Neural cell (in vitro differentiated cells): Measurements from ENCODE around the gene PTPRO. TPM values are rescaled to one million over a fixed set of nuclear protein-coding genes. Genes with fewer than 3 reads are reported as not detected.

ENCODE experiments used
- H2AFZ ChIP-seq: fragments of 200-600, 300-800 bp; sonication (generic), shearing (Covaris generic); 2 replicates; pipeline ENCODE4 v1.6.0; 2014; ENCODE audit warnings: low read depth, mild to moderate bottlenecking, antibody characterized with exemption, low read length, moderate library complexity
- H3F3A ChIP-seq: fragments of 200-600 bp; shearing (Covaris generic); 2 replicates; pipeline ENCODE4 v1.6.1; 2016; ENCODE audit warnings: mild to moderate bottlenecking, moderate library complexity, mixed read lengths, antibody characterized with exemption, low read length; ENCODE audit not compliant: insufficient read depth, poor library complexity, severe bottlenecking
- H3K27ac ChIP-seq: fragments of 200-600, 300-800 bp; sonication (generic), shearing (Covaris generic); 2 replicates; pipeline ENCODE4 v1.5.1; 2014; ENCODE audit warnings: mild to moderate bottlenecking, low read length, moderate library complexity
- H3K27me3 ChIP-seq: fragments of 300-800, 200-600 bp; sonication (generic), shearing (Covaris generic); 2 replicates; pipeline ENCODE4 v1.6.0; 2014; ENCODE audit warnings: mild to moderate bottlenecking, low read depth, low read length, moderate library complexity; ENCODE audit not compliant: insufficient read depth
- H3K36me3 ChIP-seq: fragments of 300-800, 200-600 bp; sonication (generic), shearing (Covaris generic); 2 replicates; pipeline ENCODE4 v1.5.1; 2014; ENCODE audit warnings: mild to moderate bottlenecking, antibody characterized with exemption, low read length, moderate library complexity; ENCODE audit not compliant: insufficient read depth
- H3K4me2 ChIP-seq: fragments of 300-800, 200-600 bp; sonication (generic), shearing (Covaris generic); 2 replicates; pipeline ENCODE4 v1.6.0; 2014; ENCODE audit warnings: mild to moderate bottlenecking, low read length
- H3K4me3 ChIP-seq: fragments of 300-800, 200-600 bp; sonication (generic), shearing (Covaris generic); 2 replicates; pipeline ENCODE4 v1.5.1; 2014; ENCODE audit warnings: mild to moderate bottlenecking, low read length, moderate library complexity
- H3K79me2 ChIP-seq: fragments of 200-600 bp; shearing (Covaris generic); replicated peaks from 2 replicates; pipeline ENCODE4 v1.6.0; 2014; ENCODE audit warnings: mild to moderate bottlenecking, low read length, moderate library complexity; ENCODE audit not compliant: insufficient read depth
- H3K9ac ChIP-seq: fragments of 300-800, 200-600 bp; sonication (generic), shearing (Covaris generic); 2 replicates; pipeline ENCODE4 v1.6.1; 2016; ENCODE audit warnings: mild to moderate bottlenecking, low read length, mixed read lengths
- H3K9me2 ChIP-seq: fragments of 200-600 bp; shearing (Covaris generic); 2 replicates; pipeline ENCODE4 v1.6.1; 2016; ENCODE audit warnings: mild to moderate bottlenecking, low read length, mixed read lengths; ENCODE audit not compliant: insufficient read depth
- H3K9me3 ChIP-seq: fragments of 200-600, 300-800 bp; sonication (generic), shearing (Covaris generic); 2 replicates; pipeline ENCODE4 v1.6.1; 2016; ENCODE audit warnings: mild to moderate bottlenecking, mixed run types, low read length, moderate library complexity, mixed read lengths
- H4K20me1 ChIP-seq: fragments of 200-600 bp; shearing (Covaris generic); 2 replicates; pipeline ENCODE4 v1.6.1; 2016; ENCODE audit warnings: mild to moderate bottlenecking, mixed run types; ENCODE audit not compliant: insufficient read depth
- EP300 ChIP-seq: fragments of 450-650 bp; conservative IDR thresholded peaks from 2 replicates; pipeline ENCODE4 v1.6.1; 2014; ENCODE audit warnings: antibody characterized with exemption, mild to moderate bottlenecking, moderate library complexity; ENCODE audit not compliant: poor library complexity, severe bottlenecking
- EZH2 ChIP-seq: fragments of 200-600, 300-800 bp; shearing (Covaris generic), sonication (generic); IDR thresholded peaks from 2 replicates; pipeline ENCODE4 v1.6.1; 2014; ENCODE audit warnings: antibody characterized with exemption, low read length, borderline replicate concordance, mild to moderate bottlenecking; ENCODE audit not compliant: insufficient read depth, poor library complexity, severe bottlenecking
- MXI1 ChIP-seq: fragments of 450-650 bp; conservative IDR thresholded peaks from 2 replicates; pipeline ENCODE4 v1.6.1; 2014; ENCODE audit warnings: antibody characterized with exemption, mild to moderate bottlenecking; ENCODE audit not compliant: poor library complexity, severe bottlenecking
- POLR2AphosphoS5 ChIP-seq: IDR thresholded peaks from 2 replicates; pipeline ENCODE4 v1.6.1; 2012
- RAD21 ChIP-seq: fragments of 450-650 bp; conservative IDR thresholded peaks from 2 replicates; pipeline ENCODE4 v1.6.1; 2014; ENCODE audit warnings: antibody characterized with exemption, mild to moderate bottlenecking, moderate library complexity
- REST ChIP-seq: IDR thresholded peaks from 2 replicates; pipeline ENCODE4 v1.6.1; 2012; ENCODE audit warnings: borderline replicate concordance
- SMC3 ChIP-seq: fragments of 450-650 bp; conservative IDR thresholded peaks from 2 replicates; pipeline ENCODE4 v1.6.1; 2014; ENCODE audit warnings: antibody characterized with exemption, mild to moderate bottlenecking, moderate library complexity; ENCODE audit not compliant: poor library complexity
- TAF1 ChIP-seq: IDR thresholded peaks from 2 replicates; pipeline ENCODE4 v1.6.1; 2012; ENCODE audit warnings: low read depth
- polyA plus RNA-seq: library from polyadenylated mRNA; depleted of rRNA; stranded (reverse); fragments of >200 nt; gene quantifications from 2 replicates; pipeline ENCODE4 v1.2.3, GENCODE V29; 2014
- TF ChIP-seq, protein P1 (sequence below): fragments of 450-650 bp; IDR thresholded peaks from 2 replicates; pipeline ENCODE4 v1.5.1; 2014; ENCODE audit warnings: antibody characterized with exemption, mild to moderate bottlenecking, moderate library complexity; ENCODE audit not compliant: poor library complexity, severe bottlenecking

PTPRO gene
- polyA plus RNA-seq, 1 donor from 2014 or later = 124 TPM

DNA sequence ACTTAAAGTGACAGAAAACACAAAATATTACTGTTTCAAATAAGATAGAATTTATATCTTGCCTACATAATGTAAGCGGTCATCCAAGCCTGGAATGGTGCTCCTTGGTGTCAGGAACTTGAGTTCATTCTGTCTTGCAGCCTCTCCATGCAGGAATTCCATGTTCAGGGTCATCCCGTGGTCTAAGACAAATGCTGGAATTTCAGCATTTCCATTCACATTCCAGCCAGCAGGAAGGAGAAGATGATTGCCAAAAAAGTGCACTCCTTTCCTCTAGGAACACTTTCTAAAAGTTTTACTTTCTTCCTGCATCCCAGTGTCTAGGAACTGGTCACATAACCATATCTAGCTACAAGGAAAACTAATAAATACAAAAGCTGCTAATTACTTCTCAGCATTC is 106.3 kb downstream of the PTPRO start:
- H3K79me2 ChIP-seq = no peaks in the 10 kb centered on the region
- no peaks in the 10 kb centered on the region for H3K9me3 ChIP-seq
- H3K9me2 ChIP-seq = no peaks in the 10 kb centered on the region
- H3F3A ChIP-seq = no peaks in the 10 kb centered on the region
- no peak overlapping the region for H2AFZ ChIP-seq
- no peaks in the 10 kb centered on the region for H4K20me1 ChIP-seq
- H3K9ac ChIP-seq = no peak overlapping the region
- H3K36me3 ChIP-seq = no peaks in the 10 kb centered on the region
- no peak for TF ChIP-seq MXI1
- TF ChIP-seq TAF1 = no peak
- TF ChIP-seq, protein P1, sequence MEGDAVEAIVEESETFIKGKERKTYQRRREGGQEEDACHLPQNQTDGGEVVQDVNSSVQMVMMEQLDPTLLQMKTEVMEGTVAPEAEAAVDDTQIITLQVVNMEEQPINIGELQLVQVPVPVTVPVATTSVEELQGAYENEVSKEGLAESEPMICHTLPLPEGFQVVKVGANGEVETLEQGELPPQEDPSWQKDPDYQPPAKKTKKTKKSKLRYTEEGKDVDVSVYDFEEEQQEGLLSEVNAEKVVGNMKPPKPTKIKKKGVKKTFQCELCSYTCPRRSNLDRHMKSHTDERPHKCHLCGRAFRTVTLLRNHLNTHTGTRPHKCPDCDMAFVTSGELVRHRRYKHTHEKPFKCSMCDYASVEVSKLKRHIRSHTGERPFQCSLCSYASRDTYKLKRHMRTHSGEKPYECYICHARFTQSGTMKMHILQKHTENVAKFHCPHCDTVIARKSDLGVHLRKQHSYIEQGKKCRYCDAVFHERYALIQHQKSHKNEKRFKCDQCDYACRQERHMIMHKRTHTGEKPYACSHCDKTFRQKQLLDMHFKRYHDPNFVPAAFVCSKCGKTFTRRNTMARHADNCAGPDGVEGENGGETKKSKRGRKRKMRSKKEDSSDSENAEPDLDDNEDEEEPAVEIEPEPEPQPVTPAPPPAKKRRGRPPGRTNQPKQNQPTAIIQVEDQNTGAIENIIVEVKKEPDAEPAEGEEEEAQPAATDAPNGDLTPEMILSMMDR = no peak
- TF ChIP-seq SMC3 = no peak
- TF ChIP-seq POLR2AphosphoS5 = no peak
- TF ChIP-seq RAD21 = no peak
- TF ChIP-seq EP300 = no peak
- no peak for TF ChIP-seq EZH2
- no peak overlapping the region for H3K27ac ChIP-seq
- H3K4me3 ChIP-seq = no peak overlapping the region
- H3K27me3 ChIP-seq = no peaks in the 10 kb centered on the region
- no peak overlapping the region for H3K4me2 ChIP-seq

DNA sequence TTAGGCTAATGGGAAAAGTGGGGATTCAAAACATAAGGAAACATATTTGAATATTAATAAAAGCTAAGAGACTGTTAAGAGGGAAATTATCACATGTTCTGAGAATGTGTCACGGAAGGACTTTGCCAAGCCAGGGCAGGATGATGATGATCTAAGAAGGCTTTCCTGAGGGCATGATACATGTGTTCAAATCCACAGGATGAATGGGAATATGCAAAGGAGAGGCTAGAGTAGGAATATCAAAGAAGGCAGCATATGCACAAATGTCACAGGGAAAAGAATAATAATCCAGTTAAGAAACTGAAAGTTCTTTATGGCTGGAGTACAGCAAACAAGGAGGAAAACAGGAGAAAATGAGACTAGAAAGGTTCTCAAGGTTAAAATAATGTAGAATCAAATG is 107.0 kb downstream of the PTPRO start:
- H3K27ac ChIP-seq = no peak overlapping the region
- H3K27me3 ChIP-seq = no peaks in the 10 kb centered on the region
- H3K9me2 ChIP-seq = no peaks in the 10 kb centered on the region
- no peak overlapping the region for H3K4me3 ChIP-seq
- no peak for TF ChIP-seq EZH2
- TF ChIP-seq POLR2AphosphoS5 = no peak
- no peak for TF ChIP-seq REST
- TF ChIP-seq SMC3 = no peak
- no peak overlapping the region for H3K4me2 ChIP-seq
- H3K79me2 ChIP-seq = no peaks in the 10 kb centered on the region
- H2AFZ ChIP-seq = no peak overlapping the region
- H4K20me1 ChIP-seq = no peaks in the 10 kb centered on the region
- H3F3A ChIP-seq = no peaks in the 10 kb centered on the region
- no peaks in the 10 kb centered on the region for H3K9me3 ChIP-seq
- no peaks in the 10 kb centered on the region for H3K36me3 ChIP-seq
- no peak overlapping the region for H3K9ac ChIP-seq

- H3K4me2 ChIP-seq = no peak overlapping the region
- no peaks in the 10 kb centered on the region for H3K79me2 ChIP-seq
- H3F3A ChIP-seq = no peaks in the 10 kb centered on the region
- no peak for TF ChIP-seq SMC3
- no peak for TF ChIP-seq TAF1
- TF ChIP-seq POLR2AphosphoS5 = no peak
- no peak for TF ChIP-seq MXI1
- TF ChIP-seq EP300 = no peak
- no peak for TF ChIP-seq RAD21
- no peak for TF ChIP-seq REST
- TF ChIP-seq, protein P1 = no peak
- TF ChIP-seq EZH2 = no peak
- no peak overlapping the region for H3K4me3 ChIP-seq
- H3K9ac ChIP-seq = no peak overlapping the region
- H3K27me3 ChIP-seq = no peaks in the 10 kb centered on the region
- H3K9me3 ChIP-seq = peaks cover 5% of the 10 kb centered on the region
- no peaks in the 10 kb centered on the region for H3K9me2 ChIP-seq
- H3K27ac ChIP-seq = no peak overlapping the region
- H4K20me1 ChIP-seq = no peaks in the 10 kb centered on the region
- no peaks in the 10 kb centered on the region for H3K36me3 ChIP-seq
- H2AFZ ChIP-seq = no peak overlapping the region
Measured at GRCh38 chr12:15435597-15435996, 113.3 kb downstream of the PTPRO start.
